DMS53 treated with DMSO at 0.1 percent for 48 hours (cell line): ENCODE data around the gene RPP40.
"Not testable (repeated sequence)": the region's sequence is repeated elsewhere in the genome, so short reads cannot be mapped to it uniquely, and the experiment has no call there.

ENCODE experiments used
- DNase-seq: peaks from one replicate; lab custom pipeline; 2025; ENCODE audit not compliant: unreplicated experiment; lab: John Stamatoyannopoulos, UW

The RPP40 gene

GRCh38 chr6:5020142-5020541 lies 16.3 kb upstream of the RPP40 start:
- DNase-seq, result no peak

GRCh38 chr6:5014072-5014561 lies 10.3 kb upstream of the RPP40 start:
- DNase-seq, result no peak

- no peak for DNase-seq
These were observed 8.7 kb upstream of the RPP40 start for GRCh38 chr6:5012519-5012918.

GRCh38 chr6:5011346-5011745 lies 7.5 kb upstream of the RPP40 start:
- DNase-seq, result no peak

- DNase-seq, result no peak
These were observed 3.7 kb upstream of the RPP40 start for GRCh38 chr6:5007531-5007930.

- no peak for DNase-seq
These were observed 2.4 kb upstream of the RPP40 start for GRCh38 chr6:5006222-5006621.

- not testable (repeated sequence) for DNase-seq
These were observed 1.2 kb upstream of the RPP40 start for GRCh38 chr6:5005038-5005433.

- DNase-seq, result no peak
These were observed 668 bp upstream of the RPP40 start for GRCh38 chr6:5004373-5005037.

GRCh38 chr6:4999586-4999985 lies 4.3 kb downstream of the RPP40 start:
- no peak for DNase-seq

- DNase-seq, result no peak
These were observed 6.0 kb downstream of the RPP40 start for GRCh38 chr6:4997862-4998261.

GRCh38 chr6:4994741-4995140 lies 9.1 kb downstream of the RPP40 start:
- DNase-seq, result no peak

GRCh38 chr6:4987432-4987831 lies 16.4 kb downstream of the RPP40 start:
- no peak for DNase-seq

- DNase-seq, result no peak
These were observed 16.8 kb downstream of the RPP40 start for GRCh38 chr6:4986999-4987398.

GRCh38 chr6:4983322-4983721 lies 20.5 kb downstream of the RPP40 start:
- no peak for DNase-seq

- DNase-seq, result no peak
These were observed 22.1 kb downstream of the RPP40 start for GRCh38 chr6:4981761-4982160.

GRCh38 chr6:4979426-4979825 lies 24.4 kb downstream of the RPP40 start:
- DNase-seq, result no peak

- no peak for DNase-seq
These were observed 26.4 kb downstream of the RPP40 start for GRCh38 chr6:4977468-4977867.

GRCh38 chr6:4975506-4975905 lies 28.3 kb downstream of the RPP40 start:
- DNase-seq, result no peak

- no peak for DNase-seq
These were observed 28.9 kb downstream of the RPP40 start for GRCh38 chr6:4974962-4975361.

- DNase-seq, result no peak
These were observed 29.7 kb downstream of the RPP40 start for GRCh38 chr6:4973982-4974745.

- no peak for DNase-seq
These were observed 30.4 kb downstream of the RPP40 start for GRCh38 chr6:4973415-4973814.

GRCh38 chr6:4972438-4972837 lies 31.4 kb downstream of the RPP40 start:
- DNase-seq, result no peak

- DNase-seq, result no peak
These were observed 32.0 kb downstream of the RPP40 start for GRCh38 chr6:4971851-4972250.
